Testis (tissue), 3 donors: ENCODE results near the gene MACO1. TPM values are rescaled to one million over a fixed set of nuclear protein-coding genes. Genes with fewer than 3 reads are reported as not detected.

Experiments
- DNase-seq: peaks from one replicate; pipeline ENCODE4 v3.0.0-alpha.2; 2019
- H3K27ac ChIP-seq, 2 donors: fragments of 200-600 bp; sonication (generic); one replicate each; pipeline ENCODE4 v1.5.1; 2019
- H3K27me3 ChIP-seq: fragments of 200-600 bp; sonication (generic); one replicate; pipeline ENCODE4 v1.5.1; 2019
- H3K36me3 ChIP-seq: fragments of 200-600 bp; sonication (generic); one replicate; pipeline ENCODE4 v1.5.1; 2017; ENCODE audit warnings: low read depth; ENCODE audit errors: missing control alignments
- H3K4me1 ChIP-seq: fragments of 200-600 bp; sonication (generic); one replicate; pipeline ENCODE4 v1.5.1; 2019
- H3K4me3 ChIP-seq, 2 donors: fragments of 200-600 bp; sonication (generic); one replicate each; pipeline ENCODE4 v1.5.1; 2017 to 2019
- H3K9me3 ChIP-seq: fragments of 200-600 bp; sonication (generic); one replicate; pipeline ENCODE4 v1.5.1; 2017
- POLR2A ChIP-seq: fragments of 450-650 bp; IDR thresholded peaks from one replicate; pipeline ENCODE4 v1.6.1; 2017; ENCODE audit warnings: antibody characterized with exemption, mild to moderate bottlenecking, moderate library complexity
- WGBS, 2 donors: methylation state at CpG; one replicate each; pipeline ENCODE4 v1.1.5; 2018; 5-methylcytosine and 5-hydroxymethylcytosine counted together
- intact Hi-C: fragments of 100-400 bp; cut with DNase I; formaldehyde crosslinking; loops from one replicate; pipeline ENCODE4 v1.15.1; 2023; ENCODE audit warnings: low total_unique reads
- polyA plus RNA-seq: library from polyadenylated mRNA; stranded (reverse); fragments of 350-450 nt; fragmentation: Illumina TruSeq; extraction: RNeasy Lipid Tissue Mini Kit (QIAGEN cat#74804); gene quantifications from one replicate; pipeline ENCODE4 v1.2.3, GENCODE V29; 2014; ENCODE audit warnings: low read depth, low replicate concordance; ENCODE audit not compliant: insufficient read depth
- total RNA-seq, 2 donors: library from RNA; depleted of rRNA; stranded (reverse); fragments of >200 nt; gene quantifications; one replicate each; pipeline ENCODE4 v1.2.3, GENCODE V29; 2016
- TF ChIP-seq, protein P1 (sequence below), 3 experiments: fragments of 450-650 bp in 2 of 3; fragments of 200-600 bp in 1 of 3; sonication (generic) in 1 of 3; IDR thresholded peaks; one replicate each; pipeline ENCODE4 v1.5.1; 2016 to 2019; ENCODE audit warnings: antibody characterized with exemption in 3 of 3, mild to moderate bottlenecking in 2 of 3, moderate library complexity in 1 of 3

The MACO1 gene
- total and polyA plus RNA-seq, 3 donors from 2014 or later: 22.1 to 51.3 (median 25.4) TPM

DNA sequence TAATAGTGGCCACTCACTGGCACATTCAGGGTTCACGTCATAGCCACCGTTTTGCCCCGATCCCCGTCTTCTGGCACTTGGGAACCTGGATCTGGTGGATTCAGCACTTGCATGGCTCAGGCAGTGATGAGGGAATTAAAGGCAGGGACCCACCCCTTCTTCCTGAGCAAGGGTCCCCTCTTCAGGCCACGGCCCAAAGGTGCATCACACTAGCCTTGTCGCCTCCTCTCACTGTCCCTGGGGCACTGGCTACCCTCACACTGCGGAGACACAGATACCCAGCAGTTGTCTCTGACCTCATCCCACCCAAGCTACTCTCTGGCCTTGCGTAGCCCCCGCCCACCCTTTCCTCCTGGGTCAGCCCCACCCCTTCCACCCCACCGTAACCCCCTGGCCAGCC lies 92.8 kb downstream of the MACO1 start:
- H3K9me3 ChIP-seq: no peaks in the 10 kb centered on the region
- H3K36me3 ChIP-seq: no peaks in the 10 kb centered on the region
- no peak for DNase-seq
- H3K4me1 ChIP-seq: no peaks in the 10 kb centered on the region
- TF ChIP-seq, protein P1, sequence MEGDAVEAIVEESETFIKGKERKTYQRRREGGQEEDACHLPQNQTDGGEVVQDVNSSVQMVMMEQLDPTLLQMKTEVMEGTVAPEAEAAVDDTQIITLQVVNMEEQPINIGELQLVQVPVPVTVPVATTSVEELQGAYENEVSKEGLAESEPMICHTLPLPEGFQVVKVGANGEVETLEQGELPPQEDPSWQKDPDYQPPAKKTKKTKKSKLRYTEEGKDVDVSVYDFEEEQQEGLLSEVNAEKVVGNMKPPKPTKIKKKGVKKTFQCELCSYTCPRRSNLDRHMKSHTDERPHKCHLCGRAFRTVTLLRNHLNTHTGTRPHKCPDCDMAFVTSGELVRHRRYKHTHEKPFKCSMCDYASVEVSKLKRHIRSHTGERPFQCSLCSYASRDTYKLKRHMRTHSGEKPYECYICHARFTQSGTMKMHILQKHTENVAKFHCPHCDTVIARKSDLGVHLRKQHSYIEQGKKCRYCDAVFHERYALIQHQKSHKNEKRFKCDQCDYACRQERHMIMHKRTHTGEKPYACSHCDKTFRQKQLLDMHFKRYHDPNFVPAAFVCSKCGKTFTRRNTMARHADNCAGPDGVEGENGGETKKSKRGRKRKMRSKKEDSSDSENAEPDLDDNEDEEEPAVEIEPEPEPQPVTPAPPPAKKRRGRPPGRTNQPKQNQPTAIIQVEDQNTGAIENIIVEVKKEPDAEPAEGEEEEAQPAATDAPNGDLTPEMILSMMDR (IDR thresholded peaks at IDR 0.05): peak in 1 of 3 experiments; percentile 8
- TF ChIP-seq POLR2A: no peak
- no peaks in the 10 kb centered on the region for H3K27me3 ChIP-seq
- WGBS, 2 donors: 85 to 88% methylated on average over 10 of the region's 10 CpGs
- intact Hi-C loops: loop anchor here (10.0 kb wide), 1 partner anchor 261 kb away; no protein-coding TSS in a partner anchor
- no peak overlapping the region for H3K4me3 ChIP-seq
- H3K27ac ChIP-seq: no peak overlapping the region

DNA sequence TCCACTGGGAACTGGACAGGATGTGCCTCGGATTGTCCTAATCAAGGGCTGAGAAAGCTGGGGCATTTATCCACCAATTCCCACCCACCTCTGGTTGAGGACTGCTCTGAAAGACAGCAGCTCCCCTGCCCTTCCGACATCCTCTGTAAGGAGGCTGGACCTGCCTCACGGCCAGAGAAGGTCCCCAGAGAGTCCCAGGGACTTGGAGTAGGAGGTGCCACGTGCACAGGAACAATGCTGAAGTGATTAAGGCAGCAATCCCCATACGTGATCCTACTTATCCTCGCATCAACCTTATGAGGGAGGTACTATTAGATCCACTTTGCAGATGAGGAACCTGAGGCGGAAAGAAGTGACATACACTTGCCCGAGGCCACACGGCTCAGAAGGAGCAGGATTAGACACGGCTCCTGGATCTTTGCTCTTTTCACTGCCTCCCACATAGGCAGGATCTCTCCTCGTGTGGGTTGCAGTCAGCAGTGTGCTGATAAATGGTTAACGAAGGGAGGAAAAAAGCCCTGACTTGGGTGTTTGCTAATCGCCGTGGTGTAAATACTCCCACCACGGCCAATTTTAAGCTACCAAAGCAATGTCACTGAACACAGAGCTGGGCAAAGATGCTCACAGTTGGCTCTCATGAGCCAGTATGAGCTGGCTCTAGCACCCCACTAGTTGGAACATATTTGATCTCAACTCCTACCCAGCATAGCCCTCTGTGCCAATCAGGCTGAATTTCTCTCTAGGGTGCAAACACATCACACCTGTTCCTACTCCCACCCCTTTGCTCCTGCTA lies 94.1 kb downstream of the MACO1 start:
- intact Hi-C loops: loop anchor here (10.0 kb wide), 1 partner anchor 260 kb away; no protein-coding TSS in a partner anchor
- TF ChIP-seq, protein P1 (IDR thresholded peaks at IDR 0.05): no peak
- no peak for TF ChIP-seq POLR2A
- no peak overlapping the region for H3K27ac ChIP-seq
- no peaks in the 10 kb centered on the region for H3K9me3 ChIP-seq
- WGBS, 2 donors: 74 to 79% methylated on average over 14 to 15 of the region's 15 CpGs
- no peaks in the 10 kb centered on the region for H3K4me1 ChIP-seq
- no peaks in the 10 kb centered on the region for H3K27me3 ChIP-seq
- H3K4me3 ChIP-seq: no peak overlapping the region
- no peaks in the 10 kb centered on the region for H3K36me3 ChIP-seq
- DNase-seq: no peak

DNA sequence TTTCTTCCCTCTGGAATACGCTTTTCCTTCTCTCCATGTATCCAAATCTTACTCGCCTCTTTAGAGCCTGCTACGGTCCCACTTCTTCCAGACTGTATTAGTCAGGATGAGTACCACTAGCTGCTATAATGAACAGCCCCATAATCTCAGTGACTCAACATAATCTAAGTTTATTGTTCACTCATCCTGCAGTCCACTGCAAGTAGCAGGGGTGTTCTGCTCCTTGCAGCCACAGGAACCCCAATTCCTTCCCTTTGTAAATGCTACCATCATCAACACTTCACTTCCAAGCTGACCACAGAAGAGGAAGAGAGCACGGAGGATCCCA lies 94.6 kb downstream of the MACO1 start:
- DNase-seq: no peak
- Histone ChIP-seq H3K9me3 (no peaks in the 10 kb centered on the region), H3K4me1 (no peaks in the 10 kb centered on the region), H3K36me3 (no peaks in the 10 kb centered on the region), H3K27ac (no peak overlapping the region), H3K27me3 (no peaks in the 10 kb centered on the region), H3K4me3 (no peak overlapping the region)
- WGBS, 2 donors: 91 to 100% methylated on average over 4 of the region's 4 CpGs
- TF ChIP-seq POLR2A: no peak
- TF ChIP-seq, protein P1 (IDR thresholded peaks at IDR 0.05): no peak
- intact Hi-C loops: loop anchor here (10.0 kb wide), 1 partner anchor 259 kb away; no protein-coding TSS in a partner anchor

DNA sequence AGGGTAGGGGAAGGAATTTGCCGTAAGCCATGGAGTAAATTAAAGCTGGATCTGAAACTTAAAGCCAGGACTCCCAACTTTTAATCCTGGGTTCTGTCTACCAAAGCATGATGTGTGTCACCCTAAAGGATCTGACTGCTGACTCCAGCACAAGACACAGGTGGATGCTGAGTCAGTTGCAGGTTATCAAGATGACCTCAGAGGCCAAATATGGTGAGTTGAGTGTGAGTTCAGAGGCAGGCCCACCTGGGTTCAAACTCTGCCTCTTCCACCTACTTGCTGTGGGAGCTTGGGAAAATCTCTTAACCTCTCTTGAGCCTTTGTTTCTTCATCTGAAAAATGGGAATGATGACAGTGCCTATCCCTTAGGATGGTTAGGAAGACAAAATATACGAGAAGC lies 96.1 kb downstream of the MACO1 start:
- H3K4me1 ChIP-seq: no peaks in the 10 kb centered on the region
- WGBS, 2 donors: 94 to 95% methylated on average over 2 of the region's 2 CpGs
- no peak for DNase-seq
- intact Hi-C loops: loop anchor here (10.0 kb wide), 1 partner anchor 258 kb away; no protein-coding TSS in a partner anchor
- H3K27ac ChIP-seq: no peak overlapping the region
- H3K9me3 ChIP-seq: no peaks in the 10 kb centered on the region
- H3K36me3 ChIP-seq: no peaks in the 10 kb centered on the region
- TF ChIP-seq POLR2A: no peak
- TF ChIP-seq, protein P1 (IDR thresholded peaks at IDR 0.05): no peak
- no peaks in the 10 kb centered on the region for H3K27me3 ChIP-seq
- H3K4me3 ChIP-seq: no peak overlapping the region
